ENCODE results near the gene EEF1AKMT1. TPM values are rescaled to one million over a fixed set of nuclear protein-coding genes. Genes with fewer than 3 reads are reported as not detected.
"Not testable (repeated sequence)": the region's sequence is repeated elsewhere in the genome, so short reads cannot be mapped to it uniquely, and the experiment has no call there.

Gene EEF1AKMT1
- total RNA-seq, 3 donors from 2014 or later: 4.9 to 11.6 (median 5.1) TPM

DNA sequence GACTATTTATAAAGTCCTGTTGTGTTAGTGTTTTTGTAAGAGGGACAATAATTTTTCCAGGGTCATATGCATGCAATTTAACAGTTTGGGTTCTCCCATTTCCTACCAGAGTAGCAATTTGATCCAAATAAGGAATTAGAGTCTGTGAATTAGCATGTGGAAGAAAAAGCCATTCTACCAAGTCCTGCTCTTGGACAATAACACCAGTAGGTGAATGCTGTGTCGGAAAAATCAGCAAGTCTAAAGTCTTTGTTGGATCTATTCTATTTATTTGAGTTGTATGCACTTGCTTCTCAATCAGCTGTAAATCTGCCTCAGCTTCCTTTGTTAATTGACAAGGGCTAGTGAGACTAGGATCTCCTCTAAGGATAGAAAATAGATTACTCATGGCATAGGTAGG is 91.7 kb downstream of the EEF1AKMT1 start:
- no peaks in the 10 kb centered on the region for H3K9me3 ChIP-seq
- DNase-seq (no peak), ATAC-seq (no peak)
- no peak overlapping the region for H3K4me3 ChIP-seq
- H3K36me3 ChIP-seq (ENCODE audit: low read depth): no peaks in the 10 kb centered on the region
- no peak for TF ChIP-seq CTCF (IDR thresholded peaks at IDR 0.05)
- H3K4me1 ChIP-seq (ENCODE audit: low read depth): no peaks in the 10 kb centered on the region
- intact Hi-C loops (cut with DNase I, micrococcal nuclease): no loop called here

DNA sequence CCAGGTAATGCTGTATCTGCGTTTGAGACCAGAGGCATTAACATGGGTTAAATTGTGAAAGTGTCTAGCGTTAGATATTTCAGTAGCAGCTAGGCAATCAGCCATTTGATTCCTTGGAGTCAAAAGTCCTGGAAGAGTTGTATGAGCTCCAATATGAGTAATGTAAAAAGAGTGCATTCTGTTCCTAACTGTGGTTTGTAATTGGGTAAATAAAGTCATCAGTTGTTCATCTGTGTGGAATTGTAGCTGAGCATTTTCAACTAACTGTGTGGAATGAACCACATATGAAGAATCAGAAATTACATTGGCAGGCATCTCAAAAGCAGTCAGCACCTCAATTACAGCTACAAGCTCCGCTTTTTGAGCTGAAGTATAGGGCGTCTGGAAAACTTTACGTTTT is 92.3 kb downstream of the EEF1AKMT1 start:
- H3K36me3 ChIP-seq (ENCODE audit: low read depth); H3K9me3 ChIP-seq; DNase-seq; ATAC-seq; intact Hi-C loops (cut with DNase I, micrococcal nuclease); H3K4me1 ChIP-seq (ENCODE audit: low read depth); H3K4me3 ChIP-seq: not testable (repeated sequence)

DNA sequence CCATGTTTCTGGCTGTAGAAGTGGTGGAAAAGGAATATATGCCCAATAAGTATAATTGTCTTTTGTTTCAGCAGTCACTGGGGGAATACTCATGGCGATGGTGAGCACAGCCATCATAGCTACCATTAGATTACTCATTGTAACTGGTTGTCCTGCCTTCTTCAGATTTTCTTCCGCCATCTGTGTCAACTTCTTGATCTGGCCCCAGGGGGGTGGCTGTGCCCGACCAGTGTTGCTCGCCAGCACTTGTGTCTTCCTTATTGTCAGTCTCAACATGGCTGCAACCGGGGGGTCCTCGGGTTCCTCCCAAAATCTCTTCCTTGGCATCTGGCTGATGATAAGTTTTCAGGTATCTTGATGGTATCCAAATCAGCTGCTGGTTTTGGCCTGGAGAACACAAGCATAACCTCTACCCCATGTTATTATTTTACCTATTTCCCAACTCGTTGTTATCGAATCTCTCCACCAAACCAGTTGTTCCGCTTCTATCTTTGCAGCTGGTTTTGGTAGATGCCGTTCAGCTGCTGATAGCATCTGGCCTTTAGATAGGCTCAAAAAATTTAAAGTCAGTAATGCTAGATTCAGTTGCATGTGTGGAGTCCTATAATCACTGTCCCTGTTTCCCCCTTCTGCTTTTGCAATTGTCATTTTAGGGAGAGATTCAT is 93.2 kb downstream of the EEF1AKMT1 start:
- DNase-seq: no peak
- intact Hi-C loops (cut with DNase I, micrococcal nuclease): no loop called here
- Histone ChIP-seq H3K36me3 (ENCODE audit: low read depth) (no peaks in the 10 kb centered on the region), H3K4me1 (ENCODE audit: low read depth) (no peaks in the 10 kb centered on the region), H3K9me3 (no peaks in the 10 kb centered on the region), H3K4me3 (no peak overlapping the region)
- ATAC-seq: no peak
- no peak for TF ChIP-seq CTCF (IDR thresholded peaks at IDR 0.05)

DNA sequence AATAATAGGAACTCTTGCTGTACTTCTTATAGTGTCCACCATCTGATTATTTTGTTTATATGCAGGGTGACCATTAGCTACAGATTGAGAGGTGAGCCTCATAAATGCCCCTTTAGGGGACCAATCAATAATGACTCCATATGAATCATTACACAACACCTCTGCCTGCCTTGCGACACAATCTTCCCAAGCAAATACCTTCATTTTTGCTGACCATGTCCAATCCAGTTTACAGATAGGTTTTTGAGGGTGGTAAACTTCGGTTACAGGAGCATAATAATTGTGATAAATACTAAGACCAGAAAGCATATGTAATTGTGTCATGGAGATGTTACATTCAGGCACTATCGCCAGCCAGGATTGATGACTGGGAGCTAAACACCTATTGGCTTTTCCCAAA is 93.9 kb downstream of the EEF1AKMT1 start:
- no peak for DNase-seq
- no peak for TF ChIP-seq CTCF (IDR thresholded peaks at IDR 0.05)

More for the DNA sequence above, 93.9 kb downstream of the EEF1AKMT1 start:
- no peaks in the 10 kb centered on the region for H3K36me3 ChIP-seq (ENCODE audit: low read depth)
- intact Hi-C loops (cut with DNase I, micrococcal nuclease): no loop called here
- H3K4me1 ChIP-seq (ENCODE audit: low read depth): peaks cover 3% of the 10 kb centered on the region
- no peaks in the 10 kb centered on the region for H3K9me3 ChIP-seq
- no peak overlapping the region for H3K4me3 ChIP-seq
- ATAC-seq: no peak

Other genes with a start within 250 kb of the EEF1AKMT1 start
- 100 to 1,000 TPM in 2 of 3 donors, 10 to 100 TPM in 1; 49.2 to 141 (median 106) TPM for gene CRYL1, start 248.1 kb downstream of the EEF1AKMT1 start, total RNA-seq
- gene IFT88, start 206.8 kb downstream of the EEF1AKMT1 start, total RNA-seq: 10 to 100 TPM; 17.2 to 23.4 (median 19.7) TPM
- gene IL17D, start 70.3 kb downstream of the EEF1AKMT1 start, total RNA-seq: 1 to 10 TPM in 1 of 3 donors, under 1 TPM in 2; 0.41 to 1.5 (median 0.41) TPM
- gene XPO4, start 128.8 kb upstream of the EEF1AKMT1 start, total RNA-seq: 10 to 100 TPM; 13.1 to 14.6 (median 13.5) TPM